Measurements from ENCODE around the gene BFSP1. TPM values are rescaled to one million over a fixed set of nuclear protein-coding genes. Genes with fewer than 3 reads are reported as not detected.

BFSP1 gene
- total RNA-seq, 4 donors from 2014 or later: 0.75 to 1.00 (median 0.82) TPM; not detected in 1

DNA sequence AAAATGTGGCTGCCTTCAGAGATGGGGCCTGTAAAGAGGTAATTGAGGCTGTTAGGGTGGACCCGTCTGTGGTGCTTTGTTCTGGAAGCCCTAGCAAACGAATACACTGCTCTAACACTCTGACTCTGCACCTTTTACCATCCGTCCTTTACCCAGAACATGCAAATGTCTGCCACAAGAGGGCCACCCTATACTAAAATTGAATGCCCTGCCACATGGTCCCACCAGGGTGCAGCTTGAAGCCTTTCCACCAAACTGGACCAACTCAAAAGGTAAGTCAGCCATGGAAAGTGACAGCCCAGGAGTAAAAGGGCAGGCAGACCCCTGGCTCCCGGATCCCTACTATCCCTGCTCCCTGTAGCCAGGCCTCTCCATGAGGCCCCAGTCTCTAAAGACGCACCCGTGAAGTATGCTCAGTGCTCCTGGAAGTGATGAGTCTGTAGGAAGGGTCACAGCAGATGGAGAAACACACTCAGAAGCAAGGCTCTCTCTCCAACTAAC lies 5.8 kb upstream of the BFSP1 start:
- in situ Hi-C loops (cut with MboI; ENCODE audit: low pct_ligation_motif_present in 1 of 4, low pct_unique_long_range_greater_than_20kb in 1 of 4, low sequenced_read_pairs in 3 of 4): loop anchor here in 3 of 4 donors (5.0 to 25.0 kb wide), 3 partner anchors 85 to 350 kb away; no protein-coding TSS in a partner anchor

DNA sequence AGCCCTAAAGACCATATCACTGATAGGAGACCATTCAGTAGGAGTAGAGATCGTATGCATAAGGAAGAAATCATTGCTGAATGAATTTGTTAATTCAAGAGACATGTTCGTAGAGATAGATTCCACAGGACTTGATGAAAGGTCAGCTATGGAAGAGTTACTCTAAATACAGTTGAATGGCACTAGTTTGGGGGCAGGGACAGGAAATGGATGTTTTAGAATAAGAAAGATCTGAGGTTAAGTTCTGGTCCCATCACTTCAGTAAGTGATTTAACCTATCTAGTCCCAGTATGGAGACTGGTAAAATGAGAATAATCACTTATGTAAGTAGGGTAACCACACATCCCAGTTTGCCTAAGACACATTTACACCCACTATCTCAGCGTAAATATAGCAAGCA lies 2.9 kb upstream of the BFSP1 start:
- Histone ChIP-seq H3K9me3 (no peaks in the 10 kb centered on the region), H3K4me3 (no peak overlapping the region), H3K36me3 (no peaks in the 10 kb centered on the region), H3K4me1 (peaks cover 11 to 25% (median 14%) of the 10 kb centered on the region in 4 donors), H3K27ac (no peak overlapping the region), H3K27me3 (no peaks in the 10 kb centered on the region)
- TF ChIP-seq POLR2AphosphoS5 (IDR thresholded peaks at IDR 0.05) (no peak), POLR2A (IDR thresholded peaks at IDR 0.05) (no peak), EP300 (IDR thresholded peaks at IDR 0.05; ENCODE audit: low read depth) (no peak)
- TF ChIP-seq, protein P1, sequence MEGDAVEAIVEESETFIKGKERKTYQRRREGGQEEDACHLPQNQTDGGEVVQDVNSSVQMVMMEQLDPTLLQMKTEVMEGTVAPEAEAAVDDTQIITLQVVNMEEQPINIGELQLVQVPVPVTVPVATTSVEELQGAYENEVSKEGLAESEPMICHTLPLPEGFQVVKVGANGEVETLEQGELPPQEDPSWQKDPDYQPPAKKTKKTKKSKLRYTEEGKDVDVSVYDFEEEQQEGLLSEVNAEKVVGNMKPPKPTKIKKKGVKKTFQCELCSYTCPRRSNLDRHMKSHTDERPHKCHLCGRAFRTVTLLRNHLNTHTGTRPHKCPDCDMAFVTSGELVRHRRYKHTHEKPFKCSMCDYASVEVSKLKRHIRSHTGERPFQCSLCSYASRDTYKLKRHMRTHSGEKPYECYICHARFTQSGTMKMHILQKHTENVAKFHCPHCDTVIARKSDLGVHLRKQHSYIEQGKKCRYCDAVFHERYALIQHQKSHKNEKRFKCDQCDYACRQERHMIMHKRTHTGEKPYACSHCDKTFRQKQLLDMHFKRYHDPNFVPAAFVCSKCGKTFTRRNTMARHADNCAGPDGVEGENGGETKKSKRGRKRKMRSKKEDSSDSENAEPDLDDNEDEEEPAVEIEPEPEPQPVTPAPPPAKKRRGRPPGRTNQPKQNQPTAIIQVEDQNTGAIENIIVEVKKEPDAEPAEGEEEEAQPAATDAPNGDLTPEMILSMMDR (IDR thresholded peaks at IDR 0.05): no peak
- no peak for DNase-seq
- intact Hi-C loops (cut with DNase I; ENCODE audit: low total_unique reads): no loop called here
- 84 to 94% methylated on average over 2 to 3 of the region's 3 CpGs for WGBS, 2 donors (ENCODE audit: low coverage in 1 of 2)
- in situ Hi-C loops (cut with MboI; ENCODE audit: low pct_ligation_motif_present in 1 of 4, low pct_unique_long_range_greater_than_20kb in 1 of 4, low sequenced_read_pairs in 3 of 4): loop anchor here in 2 of 4 donors (25.0 kb wide), 2 partner anchors 103 to 353 kb away; no protein-coding TSS in a partner anchor

More for the DNA sequence above, 5.8 kb upstream of the BFSP1 start:
- TF ChIP-seq, protein P1 (IDR thresholded peaks at IDR 0.05): peak; percentile 85 to 99 (median 89)
- TF ChIP-seq POLR2AphosphoS5 (IDR thresholded peaks at IDR 0.05): no peak
- TF ChIP-seq POLR2A (IDR thresholded peaks at IDR 0.05): no peak
- TF ChIP-seq EP300 (IDR thresholded peaks at IDR 0.05; ENCODE audit: low read depth): no peak
- Histone ChIP-seq H3K4me3 (no peak overlapping the region), H3K27me3 (no peaks in the 10 kb centered on the region), H3K9me3 (no peaks in the 10 kb centered on the region), H3K36me3 (no peaks in the 10 kb centered on the region), H3K4me1 (peaks cover 3 to 11% (median 5%) of the 10 kb centered on the region in 4 donors), H3K27ac (peak overlapping the region in 3 of 4 donors; percentile 15 to 62 (median 50))
- peak; percentile 78 for DNase-seq
- 17 to 21% methylated on average over 2 to 6 of the region's 6 CpGs for WGBS, 2 donors (ENCODE audit: low coverage in 1 of 2)
- intact Hi-C loops (cut with DNase I; ENCODE audit: low total_unique reads): loop anchor here (1.0 to 5.0 kb wide), 2 partner anchors 35 to 80 kb away; partner anchors contain the start of gene DSTN

DNA sequence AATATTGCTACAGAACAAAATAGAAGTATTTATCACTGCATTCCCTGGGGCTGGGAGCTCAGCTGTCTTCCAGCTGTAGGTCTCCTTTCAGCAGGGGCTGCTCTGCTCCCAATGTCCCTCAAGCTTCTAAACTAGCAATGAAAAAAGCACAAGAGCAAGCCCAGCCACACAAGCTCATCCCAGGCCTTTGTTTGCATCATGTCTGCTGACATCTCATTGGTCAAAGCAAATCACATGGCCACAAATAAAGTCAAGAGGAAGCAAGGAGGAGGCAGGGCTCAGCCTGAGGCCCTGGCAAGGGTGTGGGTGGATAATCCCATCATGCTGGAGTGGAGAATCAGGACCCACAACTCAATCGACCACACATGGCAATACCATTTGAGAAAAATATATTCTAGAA lies 2.2 kb upstream of the BFSP1 start:
- Histone ChIP-seq H3K27me3 (no peaks in the 10 kb centered on the region), H3K9me3 (no peaks in the 10 kb centered on the region), H3K27ac (no peak overlapping the region), H3K4me3 (no peak overlapping the region), H3K36me3 (no peaks in the 10 kb centered on the region), H3K4me1 (peaks cover 11 to 25% (median 14%) of the 10 kb centered on the region in 4 donors)
- in situ Hi-C loops (cut with MboI; ENCODE audit: low pct_ligation_motif_present in 1 of 4, low pct_unique_long_range_greater_than_20kb in 1 of 4, low sequenced_read_pairs in 3 of 4) (loop anchor here in 2 of 4 donors (25.0 kb wide), 2 partner anchors 104 to 354 kb away; no protein-coding TSS in a partner anchor), intact Hi-C loops (cut with DNase I; ENCODE audit: low total_unique reads) (no loop called here)
- TF ChIP-seq POLR2AphosphoS5 (IDR thresholded peaks at IDR 0.05): no peak
- TF ChIP-seq POLR2A (IDR thresholded peaks at IDR 0.05): no peak
- TF ChIP-seq EP300 (IDR thresholded peaks at IDR 0.05; ENCODE audit: low read depth): no peak
- TF ChIP-seq, protein P1 (IDR thresholded peaks at IDR 0.05): no peak
- DNase-seq: no peak
- 29 to 37% methylated on average over 1 of the region's 1 CpG for WGBS, 2 donors (ENCODE audit: low coverage in 1 of 2)

DNA sequence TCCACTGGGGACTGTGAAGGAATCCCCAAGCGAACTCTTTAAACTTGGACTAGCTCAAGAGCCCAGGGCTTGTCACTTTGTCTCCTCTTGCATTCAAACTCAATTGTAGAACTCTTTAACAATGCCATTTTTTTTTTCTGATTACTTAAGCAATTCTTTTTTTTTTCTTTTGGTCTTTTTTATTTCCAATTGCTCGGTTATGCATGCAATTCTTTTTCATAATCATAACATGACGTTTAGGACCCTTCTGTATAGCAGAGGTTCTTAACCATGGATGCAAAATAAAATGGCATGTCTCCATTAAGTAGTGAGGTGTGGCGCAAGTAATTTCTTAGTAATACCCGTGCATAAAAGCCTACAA lies 466 bp upstream of the BFSP1 start:
- TF ChIP-seq, protein P1 (IDR thresholded peaks at IDR 0.05): no peak
- TF ChIP-seq POLR2AphosphoS5 (IDR thresholded peaks at IDR 0.05) (no peak), EP300 (IDR thresholded peaks at IDR 0.05; ENCODE audit: low read depth) (no peak), POLR2A (IDR thresholded peaks at IDR 0.05) (no peak)
- Histone ChIP-seq H3K4me3 (peak overlapping the region in 3 of 4 donors; percentile 51 to 77 (median 54)), H3K27ac (peak overlapping the region; percentile 61 to 82 (median 74)), H3K27me3 (no peaks in the 10 kb centered on the region), H3K36me3 (no peaks in the 10 kb centered on the region), H3K4me1 (peaks cover 11 to 22% (median 13%) of the 10 kb centered on the region in 4 donors), H3K9me3 (no peaks in the 10 kb centered on the region)
- intact Hi-C loops (cut with DNase I; ENCODE audit: low total_unique reads) (no loop called here), in situ Hi-C loops (cut with MboI; ENCODE audit: low pct_ligation_motif_present in 1 of 4, low pct_unique_long_range_greater_than_20kb in 1 of 4, low sequenced_read_pairs in 3 of 4) (loop anchor here in 2 of 4 donors (25.0 kb wide), 2 partner anchors 106 to 356 kb away; no protein-coding TSS in a partner anchor)
- WGBS, 2 donors (ENCODE audit: low coverage in 1 of 2): 49 to 60% methylated on average over 5 of the region's 5 CpGs
- DNase-seq: no peak
